Hepatocyte (in vitro differentiated cells): ENCODE results near the gene PTPN13. TPM values are rescaled to one million over a fixed set of nuclear protein-coding genes. Genes with fewer than 3 reads are reported as not detected.

ENCODE experiments used
- DNase-seq: peaks from one replicate; pipeline ENCODE4 v3.0.0-alpha.2; 2016; ENCODE audit warnings: low spot score
- H2AFZ ChIP-seq: fragments of 200-600 bp; sonication (generic); 2 replicates; pipeline ENCODE4 v1.6.0; 2016; ENCODE audit warnings: antibody characterized with exemption, mild to moderate bottlenecking
- H3K27ac ChIP-seq: fragments of 200-600 bp; sonication (generic); 2 replicates; pipeline ENCODE4 v1.5.1; 2016; ENCODE audit warnings: mild to moderate bottlenecking
- H3K27me3 ChIP-seq: fragments of 200-600 bp; sonication (generic); 2 replicates; pipeline ENCODE4 v1.6.1; 2016
- H3K36me3 ChIP-seq: fragments of 200-600 bp; sonication (generic); replicated peaks from 2 replicates; pipeline ENCODE4 v1.5.1; 2016; ENCODE audit warnings: low read depth; ENCODE audit not compliant: insufficient read depth
- H3K4me1 ChIP-seq: fragments of 200-600 bp; sonication (generic); 2 replicates; pipeline ENCODE4 v1.5.1; 2016; ENCODE audit warnings: mild to moderate bottlenecking, moderate library complexity; ENCODE audit not compliant: insufficient read depth
- H3K4me2 ChIP-seq: fragments of 200-600 bp; sonication (generic); 2 replicates; pipeline ENCODE4 v1.6.0; 2016
- H3K4me3 ChIP-seq: fragments of 200-600 bp; sonication (generic); 2 replicates; pipeline ENCODE4 v1.5.1; 2016; ENCODE audit warnings: mild to moderate bottlenecking
- H3K79me2 ChIP-seq: fragments of 200-600 bp; sonication (generic); 2 replicates; pipeline ENCODE4 v1.6.0; 2017; ENCODE audit warnings: mild to moderate bottlenecking
- H3K9me2 ChIP-seq: fragments of 200-600 bp; sonication (generic); replicated peaks from 2 replicates; pipeline ENCODE4 v1.6.0; 2017; ENCODE audit warnings: mild to moderate bottlenecking; ENCODE audit not compliant: insufficient read depth
- H3K9me3 ChIP-seq: fragments of 200-600 bp; sonication (generic); 2 replicates; pipeline ENCODE4 v1.5.1; 2016; ENCODE audit warnings: low read depth, mild to moderate bottlenecking
- H4K20me1 ChIP-seq: fragments of 200-600 bp; sonication (generic); 2 replicates; pipeline ENCODE4 v1.6.0; 2016; ENCODE audit warnings: mild to moderate bottlenecking; ENCODE audit not compliant: insufficient read depth, poor library complexity, severe bottlenecking
- EZH2 ChIP-seq: fragments of 200-600 bp; sonication (generic); IDR thresholded peaks from 2 replicates; pipeline ENCODE4 v1.6.1; 2016; ENCODE audit warnings: antibody characterized with exemption, mild to moderate bottlenecking, borderline replicate concordance
- EZH2phosphoT487 ChIP-seq: fragments of 200-600 bp; sonication (generic); IDR thresholded peaks from one replicate; pipeline ENCODE4 v1.6.1; 2018; ENCODE audit warnings: antibody characterized with exemption, mild to moderate bottlenecking, low read depth, moderate library complexity; ENCODE audit not compliant: unreplicated experiment, severe bottlenecking
- WGBS: methylation state at CpG from one replicate; pipeline ENCODE4 v1.1.6; 2016; ENCODE audit warnings: low lambda C conversion rate; ENCODE audit errors: missing lambda C conversion rate; 5-methylcytosine and 5-hydroxymethylcytosine counted together
- polyA plus RNA-seq: library from polyadenylated mRNA; unstranded; fragments of >200 nt; fragmentation: Nextera tagmentation; extraction: Ambion mirVana; gene quantifications from 2 replicates; pipeline ENCODE4 v1.2.1, GENCODE V29; 2016
- total RNA-seq: library from RNA; depleted of rRNA; stranded (reverse); fragments of >200 nt; gene quantifications from 2 replicates; pipeline ENCODE4 v1.2.3, GENCODE V29; 2014
- TF ChIP-seq, protein P1 (sequence below): fragments of 200-600 bp; sonication (generic); IDR thresholded peaks from 2 replicates; pipeline ENCODE4 v1.5.1; 2016; ENCODE audit warnings: antibody characterized with exemption, mild to moderate bottlenecking; ENCODE audit not compliant: poor library complexity

PTPN13 gene
- total and polyA plus RNA-seq, 2 experiments from 2014 or later = 12.6 to 52.8 TPM

DNA sequence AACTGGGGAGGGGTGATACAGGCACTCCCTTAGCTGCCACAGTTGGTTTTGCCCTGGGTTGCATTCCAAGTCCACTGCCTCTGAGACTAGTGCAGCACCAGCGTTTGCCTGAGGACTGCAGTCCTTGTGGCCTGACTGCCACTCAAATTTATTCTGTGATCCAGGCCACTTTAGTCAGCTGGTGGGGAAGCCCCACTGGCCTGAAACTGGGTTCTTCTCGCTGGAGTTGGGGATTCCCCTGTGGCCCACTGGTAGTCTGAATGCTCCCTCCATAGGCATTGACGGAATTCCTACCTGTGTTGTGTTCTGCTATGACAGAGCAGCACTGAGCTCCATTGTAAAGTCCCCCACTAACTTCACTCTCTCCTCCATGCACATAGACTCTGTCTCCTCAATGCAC, 63.8 kb downstream of the PTPN13 start:
- H2AFZ ChIP-seq = no peak overlapping the region
- H3K27me3 ChIP-seq = no peaks in the 10 kb centered on the region
- H3K27ac ChIP-seq = no peak overlapping the region
- H3K9me2 ChIP-seq = no peaks in the 10 kb centered on the region
- H3K4me3 ChIP-seq = no peak overlapping the region
- WGBS = 97% methylated on average over 3 of the region's 3 CpGs
- DNase-seq = no peak
- H4K20me1 ChIP-seq = no peaks in the 10 kb centered on the region
- peaks cover 18% of the 10 kb centered on the region for H3K79me2 ChIP-seq
- no peaks in the 10 kb centered on the region for H3K36me3 ChIP-seq
- no peak overlapping the region for H3K4me2 ChIP-seq
- H3K9me3 ChIP-seq = peaks cover 4% of the 10 kb centered on the region
- H3K4me1 ChIP-seq = no peaks in the 10 kb centered on the region
- no peak for TF ChIP-seq EZH2
- TF ChIP-seq, protein P1, sequence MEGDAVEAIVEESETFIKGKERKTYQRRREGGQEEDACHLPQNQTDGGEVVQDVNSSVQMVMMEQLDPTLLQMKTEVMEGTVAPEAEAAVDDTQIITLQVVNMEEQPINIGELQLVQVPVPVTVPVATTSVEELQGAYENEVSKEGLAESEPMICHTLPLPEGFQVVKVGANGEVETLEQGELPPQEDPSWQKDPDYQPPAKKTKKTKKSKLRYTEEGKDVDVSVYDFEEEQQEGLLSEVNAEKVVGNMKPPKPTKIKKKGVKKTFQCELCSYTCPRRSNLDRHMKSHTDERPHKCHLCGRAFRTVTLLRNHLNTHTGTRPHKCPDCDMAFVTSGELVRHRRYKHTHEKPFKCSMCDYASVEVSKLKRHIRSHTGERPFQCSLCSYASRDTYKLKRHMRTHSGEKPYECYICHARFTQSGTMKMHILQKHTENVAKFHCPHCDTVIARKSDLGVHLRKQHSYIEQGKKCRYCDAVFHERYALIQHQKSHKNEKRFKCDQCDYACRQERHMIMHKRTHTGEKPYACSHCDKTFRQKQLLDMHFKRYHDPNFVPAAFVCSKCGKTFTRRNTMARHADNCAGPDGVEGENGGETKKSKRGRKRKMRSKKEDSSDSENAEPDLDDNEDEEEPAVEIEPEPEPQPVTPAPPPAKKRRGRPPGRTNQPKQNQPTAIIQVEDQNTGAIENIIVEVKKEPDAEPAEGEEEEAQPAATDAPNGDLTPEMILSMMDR = no peak
- no peak for TF ChIP-seq EZH2phosphoT487

DNA sequence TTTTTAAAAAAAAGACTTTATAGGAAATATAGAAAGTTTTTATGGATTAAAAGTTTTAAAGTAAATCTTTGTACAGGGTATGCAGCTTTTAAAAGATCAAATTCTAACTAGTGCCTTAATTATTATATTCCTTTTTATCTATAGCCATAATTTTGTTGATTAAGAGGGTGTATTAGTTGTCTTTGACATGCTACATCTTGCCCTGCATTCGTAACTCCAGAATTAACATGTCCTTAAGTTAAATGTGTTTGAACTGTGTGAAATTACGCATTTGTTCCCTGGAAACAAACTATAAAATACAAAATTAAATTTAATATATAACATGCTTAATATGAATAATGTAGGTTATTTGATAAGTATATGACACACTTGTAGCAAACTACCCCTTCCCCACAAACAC, 66.3 kb downstream of the PTPN13 start:
- Histone ChIP-seq H3K4me1 (no peaks in the 10 kb centered on the region), H3K4me2 (no peak overlapping the region), H3K79me2 (peaks cover 13% of the 10 kb centered on the region), H3K27me3 (no peaks in the 10 kb centered on the region), H3K27ac (no peak overlapping the region), H3K9me3 (no peaks in the 10 kb centered on the region), H3K36me3 (no peaks in the 10 kb centered on the region), H2AFZ (no peak overlapping the region), H3K9me2 (no peaks in the 10 kb centered on the region), H4K20me1 (no peaks in the 10 kb centered on the region), H3K4me3 (no peak overlapping the region)
- 84% methylated on average over 2 of the region's 2 CpGs for WGBS
- DNase-seq = no peak
- TF ChIP-seq EZH2 = no peak
- TF ChIP-seq EZH2phosphoT487 = no peak
- TF ChIP-seq, protein P1 = no peak

DNA sequence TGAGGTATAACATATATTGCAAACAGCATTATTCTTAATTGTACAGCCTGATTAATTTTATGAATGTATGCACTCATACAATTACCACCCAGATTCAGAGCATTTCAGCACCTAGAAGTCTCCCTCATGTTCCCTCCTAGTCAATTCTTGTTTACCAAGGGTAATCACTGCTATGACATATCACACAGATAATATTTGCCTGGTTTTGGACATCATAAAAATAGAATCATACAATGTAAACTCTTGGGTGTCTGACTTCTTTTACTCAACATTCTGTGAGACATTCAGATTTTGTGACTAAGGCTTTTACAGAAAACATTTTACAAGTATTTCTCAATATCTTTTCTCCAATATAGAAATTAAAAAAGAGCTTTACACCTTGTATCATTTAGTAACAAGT, 66.9 kb downstream of the PTPN13 start:
- Histone ChIP-seq H3K4me3 (no peak overlapping the region), H3K4me2 (no peak overlapping the region), H4K20me1 (no peaks in the 10 kb centered on the region), H3K36me3 (no peaks in the 10 kb centered on the region), H3K4me1 (no peaks in the 10 kb centered on the region), H3K27me3 (no peaks in the 10 kb centered on the region), H3K9me3 (no peaks in the 10 kb centered on the region), H3K27ac (no peak overlapping the region), H3K9me2 (no peaks in the 10 kb centered on the region), H3K79me2 (peaks cover 17% of the 10 kb centered on the region), H2AFZ (no peak overlapping the region)
- TF ChIP-seq, protein P1 = no peak
- no peak for TF ChIP-seq EZH2phosphoT487
- no peak for TF ChIP-seq EZH2
- no peak for DNase-seq

DNA sequence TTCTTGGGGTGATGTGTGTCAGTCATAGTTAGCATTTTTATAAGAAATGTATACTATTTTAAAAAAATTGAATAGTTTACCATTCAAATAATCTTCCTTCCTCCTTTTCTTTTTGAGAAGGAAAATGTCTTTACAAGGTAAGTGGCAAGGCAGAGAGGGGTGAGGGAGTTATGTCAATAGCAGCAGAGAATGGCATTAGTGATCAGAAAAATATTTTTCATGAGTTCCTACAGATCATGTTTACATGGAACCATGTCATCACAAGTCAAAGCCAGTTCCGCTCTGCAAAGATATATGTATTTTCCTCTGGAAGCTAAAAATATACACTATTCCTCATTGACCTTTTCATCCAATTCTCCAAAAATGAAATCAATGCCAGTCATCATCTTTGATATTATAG, 67.3 kb downstream of the PTPN13 start:
- Histone ChIP-seq H3K4me1 (no peaks in the 10 kb centered on the region), H3K36me3 (no peaks in the 10 kb centered on the region), H3K9me3 (no peaks in the 10 kb centered on the region), H3K9me2 (no peaks in the 10 kb centered on the region), H2AFZ (no peak overlapping the region), H3K4me3 (no peak overlapping the region), H3K27me3 (no peaks in the 10 kb centered on the region), H3K4me2 (no peak overlapping the region), H3K27ac (no peak overlapping the region), H3K79me2 (peaks cover 18% of the 10 kb centered on the region), H4K20me1 (no peaks in the 10 kb centered on the region)
- no peak for DNase-seq
- TF ChIP-seq EZH2phosphoT487 (no peak), EZH2 (no peak)
- TF ChIP-seq, protein P1 = no peak
- 88% methylated on average over 1 of the region's 1 CpG for WGBS
